Panc1 (cell line): ENCODE data around the gene CCL5.

ENCODE experiments used
- CTCF ChIP-seq: fragments of 450-650 bp; IDR thresholded peaks from 2 replicates; pipeline ENCODE4 v1.5.1; 2017; ENCODE audit warnings: mild to moderate bottlenecking
- POLR2AphosphoS5 ChIP-seq: IDR thresholded peaks from 2 replicates; pipeline ENCODE4 v1.6.1; 2012; ENCODE audit warnings: mild to moderate bottlenecking, low read depth, low read length, moderate library complexity

- TF ChIP-seq CTCF (no peak), POLR2AphosphoS5 (no peak)
Observed at GRCh38 chr17:35847633-35848373, 32.4 kb downstream of the CCL5 start.
